Right lobe of liver (tissue), 4 donors: ENCODE data around the gene ISM2.

Experiments
- CTCF ChIP-seq, 4 donors: fragments of 200-600 bp in 3 of 4; fragments of 450-650 bp in 1 of 4; IDR thresholded peaks; one replicate each; pipeline versions ENCODE4 v1.5.1 to v1.8.0; 2016 to 2022; ENCODE audit warnings: antibody characterized with exemption in 4 of 4, mild to moderate bottlenecking in 2 of 4
- POLR2A ChIP-seq: fragments of 450-650 bp; IDR thresholded peaks from one replicate; pipeline ENCODE4 v1.6.1; 2017; ENCODE audit warnings: antibody characterized with exemption, mild to moderate bottlenecking
- donor health status: DM: no; HTN: no; CAD: no.
- donor health status: DM: no; HTN: no; CAD: no.
- donor health status: DM: no; HTN: yes; CAD: no.

- no peak for TF ChIP-seq POLR2A
- TF ChIP-seq CTCF (IDR thresholded peaks at IDR 0.05) = no peak
These were observed 10.1 kb downstream of the ISM2 start for GRCh38 chr14:77488558-77488957.
